Neural progenitor cell (in vitro differentiated cells): ENCODE measurements around the gene TRAPPC10.

ENCODE experiments used
- EZH2 ChIP-seq: fragments of 200-600 bp; sonication (generic); IDR thresholded peaks from 2 replicates; pipeline ENCODE4 v1.6.1; 2017; ENCODE audit warnings: antibody characterized with exemption, mild to moderate bottlenecking, moderate library complexity
- EZH2phosphoT487 ChIP-seq: fragments of 200-600 bp; sonication (generic); IDR thresholded peaks from 2 replicates; pipeline ENCODE4 v1.6.1; 2017; ENCODE audit warnings: antibody characterized with exemption

GRCh38 chr21:44082648-44083440 lies 70.7 kb downstream of the TRAPPC10 start:
- TF ChIP-seq EZH2: no peak
- no peak for TF ChIP-seq EZH2phosphoT487
